Measurements from ENCODE around the gene STYK1.

DNA sequence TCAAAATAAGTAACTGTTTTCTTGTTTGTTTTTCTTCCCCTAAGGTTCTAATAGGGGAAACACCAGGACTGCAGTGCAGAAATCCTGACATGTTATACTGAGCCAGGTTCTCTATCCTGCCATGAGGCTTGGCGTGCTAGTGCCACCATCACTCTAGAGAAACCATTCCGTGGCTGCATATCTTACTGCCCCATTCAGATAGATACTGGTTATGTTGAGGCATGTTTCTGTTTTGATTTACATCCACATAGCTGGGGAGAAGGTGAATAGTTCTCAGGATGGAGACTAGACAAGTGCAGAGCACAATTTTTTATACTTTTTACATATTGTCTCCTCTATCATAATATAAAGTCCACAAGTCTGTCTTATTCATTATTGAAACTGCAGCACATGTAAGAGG is 72.0 kb downstream of the STYK1 start:
- TF ChIP-seq SP1 (IDR thresholded peaks at IDR 0.05) (no peak), ELF4 (IDR thresholded peaks at IDR 0.05) (no peak), BHLHE40 (IDR thresholded peaks at IDR 0.05; ENCODE audit: borderline replicate concordance) (no peak), FOXK2 (IDR thresholded peaks at IDR 0.05) (no peak), FOXA1 (IDR thresholded peaks at IDR 0.05) (no peak), FOXM1 (IDR thresholded peaks at IDR 0.05; ENCODE audit: borderline replicate concordance) (no peak), TARDBP (IDR thresholded peaks at IDR 0.05) (no peak), SUZ12 (IDR thresholded peaks at IDR 0.05) (no peak), ARNT (IDR thresholded peaks at IDR 0.05) (no peak), HDGF (IDR thresholded peaks at IDR 0.05; ENCODE audit: borderline replicate concordance) (no peak)
- TF ChIP-seq, protein P1, sequence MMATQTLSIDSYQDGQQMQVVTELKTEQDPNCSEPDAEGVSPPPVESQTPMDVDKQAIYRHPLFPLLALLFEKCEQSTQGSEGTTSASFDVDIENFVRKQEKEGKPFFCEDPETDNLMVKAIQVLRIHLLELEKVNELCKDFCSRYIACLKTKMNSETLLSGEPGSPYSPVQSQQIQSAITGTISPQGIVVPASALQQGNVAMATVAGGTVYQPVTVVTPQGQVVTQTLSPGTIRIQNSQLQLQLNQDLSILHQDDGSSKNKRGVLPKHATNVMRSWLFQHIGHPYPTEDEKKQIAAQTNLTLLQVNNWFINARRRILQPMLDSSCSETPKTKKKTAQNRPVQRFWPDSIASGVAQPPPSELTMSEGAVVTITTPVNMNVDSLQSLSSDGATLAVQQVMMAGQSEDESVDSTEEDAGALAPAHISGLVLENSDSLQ (IDR thresholded peaks at IDR 0.05) = no peak
